HG03039 (cell line): ENCODE measurements around the gene ZNF618.

Experiments
- ATAC-seq: cut with Tn5 transposase; IDR thresholded peaks from one replicate; pipeline ENCODE4 v1.9.1; 2021; ENCODE audit warnings: mild to moderate bottlenecking, moderate library complexity; ENCODE audit not compliant: unreplicated experiment

ZNF618 gene

GRCh38 chr9:113910036-113910639 lies 34.0 kb downstream of the ZNF618 start:
- ATAC-seq: no peak

- ATAC-seq: no peak
These were observed 35.9 kb downstream of the ZNF618 start for GRCh38 chr9:113911850-113912557.

GRCh38 chr9:113912816-113913215 lies 36.7 kb downstream of the ZNF618 start:
- ATAC-seq: no peak

DNA sequence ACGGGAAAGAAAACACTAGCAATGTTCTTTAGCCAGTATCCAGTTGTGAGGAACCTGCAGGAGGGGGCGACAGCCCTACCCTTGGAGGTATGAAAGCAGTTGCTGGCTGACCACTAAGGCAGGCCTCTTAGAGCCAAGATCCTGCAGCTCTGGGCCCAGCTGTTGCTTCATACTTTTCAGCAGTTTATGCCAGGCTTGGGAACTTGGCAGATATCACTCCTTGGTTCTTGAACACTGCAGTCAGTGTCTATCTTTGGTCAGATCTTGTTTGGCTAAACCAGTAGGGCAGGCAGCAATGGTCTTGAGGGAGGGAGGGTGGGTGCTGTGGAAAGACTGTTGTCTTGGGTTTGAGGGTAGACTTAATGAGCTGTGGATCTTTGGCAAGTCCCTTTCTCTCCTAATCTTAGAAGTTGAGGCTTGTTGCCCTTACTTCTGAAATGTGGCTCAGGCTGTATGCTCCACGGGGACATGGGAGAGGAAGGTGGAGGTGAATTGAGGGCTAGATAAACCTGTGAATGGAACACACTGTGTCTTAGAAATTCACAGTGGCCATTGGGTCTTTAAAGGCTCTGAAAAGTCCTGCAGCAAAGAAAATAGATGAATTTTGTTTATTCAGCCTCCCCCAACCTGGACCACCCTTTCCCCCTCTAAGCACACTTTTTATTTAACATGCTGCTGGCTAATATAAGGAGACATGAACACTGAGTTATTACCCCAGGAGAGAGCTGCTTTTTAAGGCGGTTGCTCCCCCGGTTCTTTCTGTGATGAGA lies 37.5 kb downstream of the ZNF618 start:
- no peak for ATAC-seq

GRCh38 chr9:113914517-113914916 lies 38.4 kb downstream of the ZNF618 start:
- no peak for ATAC-seq

DNA sequence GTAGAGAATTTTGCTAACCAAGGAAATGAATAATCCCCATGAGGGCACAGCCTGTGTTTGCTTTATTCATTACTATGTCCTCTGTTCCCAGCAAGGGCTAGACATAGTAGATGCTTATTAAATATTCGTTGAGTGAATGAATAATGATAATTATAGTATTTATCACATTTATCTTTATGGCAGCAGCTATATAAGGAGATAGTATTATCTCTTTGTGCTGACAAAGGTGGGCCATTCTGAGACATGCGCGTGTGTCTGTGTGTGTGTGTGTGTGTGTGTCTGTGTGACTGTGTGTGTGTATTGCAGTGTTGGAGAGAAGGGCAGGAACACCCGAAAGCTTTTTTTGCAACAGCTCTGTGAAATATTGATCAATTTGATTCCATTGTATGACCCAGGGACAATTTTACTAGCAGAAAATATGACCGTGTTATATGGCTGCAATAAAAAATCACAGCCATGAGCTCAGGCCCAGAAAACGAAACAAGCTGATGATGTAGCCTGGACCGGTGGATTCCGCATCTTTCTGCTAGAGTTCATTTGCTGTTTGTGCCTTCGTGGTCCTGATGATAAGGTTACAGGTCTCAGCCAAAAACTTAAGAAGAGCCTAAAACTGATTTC lies 39.8 kb downstream of the ZNF618 start:
- no peak for ATAC-seq

- no peak for ATAC-seq
These were observed 40.8 kb downstream of the ZNF618 start for GRCh38 chr9:113916931-113917330.

DNA sequence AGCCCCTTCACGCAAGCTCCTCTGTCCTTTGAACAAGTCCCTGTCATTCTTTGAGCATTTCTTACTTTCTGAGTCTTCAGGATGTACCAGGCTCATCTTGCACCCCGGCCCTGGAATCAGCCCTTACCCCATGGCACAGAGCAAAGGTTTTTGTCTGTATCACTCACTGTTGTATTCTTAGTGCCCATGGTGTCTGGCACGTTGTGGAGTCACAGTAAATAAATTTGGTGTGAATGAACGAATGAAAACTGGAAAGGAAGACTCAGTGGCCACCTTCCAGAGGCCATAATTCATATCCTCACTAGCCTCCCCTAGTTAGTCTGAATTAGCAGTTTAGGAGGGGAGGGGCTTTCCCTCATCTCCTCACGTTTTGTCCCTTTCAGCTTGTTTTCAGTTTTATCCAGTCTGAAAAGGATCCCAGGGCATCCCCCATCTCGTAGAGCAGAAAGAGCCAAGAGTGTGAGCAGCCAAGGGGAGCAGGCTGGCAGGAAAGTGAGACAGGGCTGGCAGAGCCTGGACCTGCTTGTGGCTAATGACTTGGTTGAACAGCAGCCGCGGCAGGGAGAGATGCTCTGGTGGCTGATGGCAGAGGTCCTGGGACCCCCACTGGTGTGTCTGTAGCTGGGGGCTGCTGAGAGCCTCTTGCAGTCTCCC lies 42.7 kb downstream of the ZNF618 start:
- ATAC-seq: no peak

- ATAC-seq: no peak
These were observed 43.3 kb downstream of the ZNF618 start for GRCh38 chr9:113919382-113919781.

GRCh38 chr9:113919871-113920270 lies 43.8 kb downstream of the ZNF618 start:
- no peak for ATAC-seq

DNA sequence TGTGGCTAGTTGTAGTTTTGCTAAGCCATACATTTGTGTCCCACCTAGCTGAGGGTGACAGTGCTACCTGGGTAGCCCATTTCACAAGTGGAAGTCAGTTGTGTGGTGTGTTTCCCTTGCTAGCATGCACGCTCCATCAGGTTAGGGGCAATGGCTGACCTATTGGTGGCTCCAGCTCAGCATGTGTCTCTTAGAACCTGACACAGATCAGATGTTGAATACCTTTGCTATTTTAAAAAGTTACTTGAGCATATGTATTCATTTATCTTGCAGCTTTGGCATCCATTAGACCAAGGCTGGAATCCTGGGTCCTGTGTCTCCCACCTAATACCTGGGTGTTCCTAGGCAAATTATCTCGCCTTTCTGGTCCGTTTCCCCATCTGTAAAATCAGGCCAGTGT lies 44.8 kb downstream of the ZNF618 start:
- no peak for ATAC-seq

DNA sequence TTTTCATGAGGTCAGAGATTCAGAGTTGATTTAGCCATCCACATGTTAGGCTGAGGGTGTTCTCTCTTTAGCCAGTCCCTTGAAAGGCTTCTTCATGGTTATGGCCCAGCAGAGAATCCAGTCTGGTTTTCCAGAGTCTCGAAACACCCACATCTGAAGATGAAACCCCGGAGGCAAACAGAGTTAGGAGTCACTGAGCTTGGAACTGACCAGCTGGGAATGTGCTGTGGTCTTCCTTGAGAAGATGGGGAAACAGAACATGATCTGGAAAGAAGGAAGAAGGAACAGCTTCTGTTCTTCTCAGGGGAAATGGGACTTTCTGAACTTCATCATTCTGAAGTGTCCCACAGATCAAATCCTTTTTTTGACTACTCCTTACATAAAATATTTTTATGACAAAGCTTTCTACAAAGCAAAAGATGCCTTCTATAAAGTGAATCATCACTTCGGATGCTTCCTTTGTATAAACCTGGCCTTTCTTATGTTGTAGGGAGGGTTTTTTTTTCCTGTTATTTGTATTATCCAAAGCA lies 45.4 kb downstream of the ZNF618 start:
- no peak for ATAC-seq

GRCh38 chr9:113922160-113922559 lies 46.1 kb downstream of the ZNF618 start:
- no peak for ATAC-seq

- ATAC-seq: no peak
These were observed 50.1 kb downstream of the ZNF618 start for GRCh38 chr9:113926211-113926610.

GRCh38 chr9:113927277-113927676 lies 51.2 kb downstream of the ZNF618 start:
- ATAC-seq: no peak

GRCh38 chr9:113928269-113928668 lies 52.2 kb downstream of the ZNF618 start:
- ATAC-seq: no peak

DNA sequence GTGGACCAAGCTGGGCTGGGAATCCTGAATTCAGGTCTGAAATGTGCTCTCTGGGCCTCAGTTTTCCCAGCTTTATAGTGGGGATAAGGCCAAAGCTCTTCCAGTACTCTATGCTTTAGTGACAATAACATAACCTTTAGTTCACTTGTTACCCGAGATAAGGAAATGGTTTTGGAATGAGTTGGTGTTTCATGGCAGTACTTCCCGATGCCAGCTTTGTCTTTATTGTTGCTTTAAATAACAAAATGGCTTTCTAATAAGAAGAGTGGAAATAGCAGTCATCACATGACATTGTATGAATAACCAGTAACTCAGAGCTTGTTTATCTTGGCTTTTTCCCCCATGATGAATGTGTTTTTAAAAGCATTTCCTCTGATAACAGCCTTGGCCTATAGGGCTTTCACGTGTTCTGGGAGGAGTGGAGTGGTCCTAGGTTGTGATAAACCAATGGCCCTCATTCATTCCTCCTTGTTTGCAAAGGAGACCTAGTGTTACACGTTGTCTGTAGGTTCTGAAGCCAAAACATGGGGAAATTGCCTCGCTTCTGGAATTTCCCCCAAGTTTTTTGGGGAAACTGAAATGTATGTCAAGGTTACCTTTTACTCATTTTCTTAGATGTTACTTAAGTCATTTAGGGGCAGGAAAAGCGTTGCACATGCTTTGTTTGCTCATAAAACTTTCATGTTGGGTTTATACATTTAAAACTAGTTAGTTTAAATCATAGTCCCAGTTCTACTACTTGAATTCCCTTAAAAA lies 53.7 kb downstream of the ZNF618 start:
- no peak for ATAC-seq

GRCh38 chr9:113930390-113930783 lies 54.3 kb downstream of the ZNF618 start:
- ATAC-seq: no peak

DNA sequence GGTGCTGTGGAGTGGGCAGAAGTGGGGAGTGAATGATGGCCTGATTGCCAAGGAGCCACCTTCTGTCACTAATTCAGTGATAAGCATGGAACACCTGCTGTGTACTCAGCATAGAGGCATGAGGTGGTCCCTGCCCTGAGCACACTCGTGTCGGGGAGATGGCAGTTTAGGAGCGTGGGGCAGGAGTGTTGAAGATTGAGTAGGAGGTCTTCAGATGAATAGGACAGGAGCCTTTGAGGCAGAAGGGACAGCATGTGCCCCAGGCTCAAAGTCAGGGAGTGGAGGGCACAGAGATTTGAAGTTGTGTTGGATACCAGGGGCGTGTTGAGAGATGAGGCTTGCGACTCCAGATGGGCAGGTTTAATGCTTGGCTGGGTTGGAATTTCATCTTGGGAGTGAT lies 55.0 kb downstream of the ZNF618 start:
- ATAC-seq: no peak

DNA sequence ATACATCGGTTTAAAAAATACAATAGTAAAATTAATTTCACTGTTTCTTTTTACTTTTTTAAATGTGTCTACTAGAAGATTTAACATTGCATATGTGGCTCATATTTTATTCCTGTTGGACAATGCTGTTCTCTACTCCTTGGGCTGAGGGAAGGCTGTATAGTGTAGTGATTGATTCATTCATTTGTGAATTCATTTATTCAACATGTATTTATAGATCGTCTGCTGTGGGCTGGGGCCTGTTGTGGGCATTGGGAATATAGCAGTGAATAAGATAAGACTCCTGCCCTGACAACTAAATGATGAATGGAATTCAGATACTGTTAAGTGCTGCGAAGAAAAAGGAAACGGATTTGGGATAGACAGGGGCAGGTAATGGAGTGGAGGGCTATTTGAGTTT lies 55.7 kb downstream of the ZNF618 start:
- no peak for ATAC-seq
